Colonic mucosa (tissue), 4 donors: ENCODE data around the gene CDKN2AIP. TPM values are rescaled to one million over a fixed set of nuclear protein-coding genes. Genes with fewer than 3 reads are reported as not detected.
"Not testable (repeated sequence)": the region's sequence is repeated elsewhere in the genome, so short reads cannot be mapped to it uniquely, and the experiment has no call there.

Source experiments
- DNase-seq: peaks from one replicate; pipeline ENCODE4 v3.0.0-alpha.2; 2020
- H3K27ac ChIP-seq: fragments of 200-600 bp; one replicate; pipeline ENCODE4 v1.8.0; 2021
- H3K27me3 ChIP-seq: fragments of 200-600 bp; one replicate; pipeline ENCODE4 v1.8.0; 2021
- H3K36me3 ChIP-seq: fragments of 200-600 bp; one replicate; pipeline ENCODE4 v1.8.0; 2021
- H3K4me1 ChIP-seq: fragments of 200-600 bp; one replicate; pipeline ENCODE4 v1.8.0; 2021; ENCODE audit warnings: mild to moderate bottlenecking
- H3K4me3 ChIP-seq: fragments of 200-600 bp; one replicate; pipeline ENCODE4 v1.8.0; 2021
- H3K9ac ChIP-seq, 2 donors: one replicate each; pipeline ENCODE4 v1.7.0; 2013; ENCODE audit warnings: control low read depth in 2 of 2, low read depth in 2 of 2, low read length in 2 of 2
- H3K9me3 ChIP-seq: fragments of 200-600 bp; one replicate; pipeline ENCODE4 v1.8.0; 2021
- CTCF ChIP-seq: fragments of 200-600 bp; IDR thresholded peaks from one replicate; pipeline ENCODE4 v1.8.0; 2022; ENCODE audit warnings: antibody characterized with exemption, mild to moderate bottlenecking
- intact Hi-C: fragments of 100-400 bp; cut with DNase I; formaldehyde crosslinking; loops from one replicate; pipeline ENCODE4 v1.14.1; 2022
- total RNA-seq, 2 donors: library from RNA; stranded (reverse); fragmentation: NEBNext Ultra II Directional in 1 of 2; extraction: Animal tissue kit (Norgen Biotek cat#: 25700) in 1 of 2; gene quantifications; one replicate each; pipeline ENCODE4 v1.2.1, GENCODE V29; 2021
- donor health status: healthy.
- donor health status: DM: no; HTN: no; CAD: no.
- donor health status: DM: no; HTN: no; CAD: no.

CDKN2AIP gene
- total RNA-seq, 2 donors from 2014 or later, result 17.5 to 23.5 TPM

DNA sequence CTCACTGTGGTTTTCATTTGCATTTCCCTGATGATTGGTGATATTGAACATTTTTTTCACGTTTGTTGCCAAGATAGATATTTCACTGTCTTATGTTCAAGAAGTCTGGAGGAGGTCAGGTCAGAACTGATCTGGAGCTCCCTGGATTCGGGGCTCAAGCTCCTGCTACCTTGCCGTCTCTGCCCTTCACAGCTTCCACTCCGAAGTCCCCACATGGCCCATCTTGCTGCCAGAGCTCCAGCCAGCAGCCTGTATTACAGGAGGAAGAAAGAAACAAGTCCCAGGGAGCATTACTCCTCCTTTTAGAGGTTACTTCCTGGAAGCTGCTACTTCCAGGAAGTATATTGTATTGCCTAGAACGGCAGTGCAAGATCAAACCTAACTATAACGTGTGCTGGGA, 17.9 kb upstream of the CDKN2AIP start:
- H3K36me3 ChIP-seq, result no peaks in the 10 kb centered on the region
- no peak overlapping the region for H3K27ac ChIP-seq
- no peaks in the 10 kb centered on the region for H3K27me3 ChIP-seq
- no peak overlapping the region for H3K9ac ChIP-seq
- no peaks in the 10 kb centered on the region for H3K9me3 ChIP-seq
- intact Hi-C loops, result no loop called here
- no peak for DNase-seq
- no peak for TF ChIP-seq CTCF
- H3K4me3 ChIP-seq, result no peak overlapping the region
- peaks cover 5% of the 10 kb centered on the region for H3K4me1 ChIP-seq

DNA sequence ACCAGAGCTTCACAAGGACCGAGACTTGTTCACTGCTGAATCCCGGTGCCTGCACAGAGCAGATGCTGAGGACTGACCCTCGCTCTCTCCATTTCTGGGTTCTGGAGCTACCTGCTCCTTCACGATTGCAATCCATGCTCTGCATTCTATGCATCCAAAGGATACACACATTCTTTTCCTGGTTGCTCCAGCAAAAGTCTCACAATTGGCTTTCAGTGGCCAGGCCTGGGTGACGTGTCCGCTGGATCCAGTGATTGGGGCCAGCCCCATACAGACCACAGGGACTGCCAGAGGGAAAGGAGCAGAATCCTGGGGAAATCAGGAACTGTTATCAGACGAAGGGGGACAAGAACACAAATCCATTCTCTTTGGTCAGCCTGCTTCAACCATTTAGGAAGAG, 14.9 kb upstream of the CDKN2AIP start:
- TF ChIP-seq CTCF, result no peak
- no peak for DNase-seq
- Histone ChIP-seq H3K9me3 (no peaks in the 10 kb centered on the region), H3K27me3 (no peaks in the 10 kb centered on the region), H3K36me3 (no peaks in the 10 kb centered on the region), H3K9ac (no peak overlapping the region), H3K4me3 (no peak overlapping the region), H3K4me1 (no peaks in the 10 kb centered on the region), H3K27ac (no peak overlapping the region)
- intact Hi-C loops, result no loop called here

DNA sequence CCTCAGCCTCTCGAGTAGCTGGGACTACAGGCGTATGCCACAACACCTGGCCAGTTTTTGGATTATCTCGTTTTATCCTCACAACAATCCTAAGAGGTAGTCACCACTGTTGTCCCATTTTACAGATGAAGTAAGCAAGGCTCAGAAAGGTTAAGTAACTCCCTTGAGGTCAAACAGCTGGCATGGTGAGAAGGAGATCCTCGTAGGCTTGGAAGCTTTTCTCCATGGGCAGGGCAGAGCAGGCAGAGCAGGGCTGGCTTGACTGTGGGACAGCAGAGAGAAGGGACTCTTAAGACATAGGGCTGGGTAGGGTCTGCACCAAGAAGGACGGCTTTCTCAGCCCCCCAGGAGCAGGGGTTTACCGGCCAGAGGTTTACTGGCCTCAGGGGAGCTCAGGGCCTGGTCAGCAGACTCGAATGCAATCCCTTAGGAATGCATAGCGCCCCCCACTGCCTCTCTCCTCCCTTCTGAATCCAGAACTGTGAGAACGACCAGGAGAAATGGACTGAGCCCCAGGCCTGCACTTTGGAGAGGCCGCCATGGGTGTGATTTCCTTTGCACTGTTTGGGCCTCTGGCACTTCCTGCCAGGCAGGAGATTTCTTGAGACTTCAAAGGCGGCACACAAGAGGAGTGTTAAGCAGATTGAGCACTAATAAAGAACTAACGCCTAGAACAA, 14.0 kb upstream of the CDKN2AIP start:
- H3K9ac ChIP-seq, result peak overlapping the region in 1 of 2 donors; percentile 40
- no peak for TF ChIP-seq CTCF
- intact Hi-C loops, result no loop called here
- no peaks in the 10 kb centered on the region for H3K36me3 ChIP-seq
- H3K27ac ChIP-seq, result peak overlapping the region; percentile 3
- no peaks in the 10 kb centered on the region for H3K4me1 ChIP-seq
- no peaks in the 10 kb centered on the region for H3K9me3 ChIP-seq
- no peaks in the 10 kb centered on the region for H3K27me3 ChIP-seq
- H3K4me3 ChIP-seq, result no peak overlapping the region
- peak; percentile 38 for DNase-seq

- DNase-seq, result no peak
- no peaks in the 10 kb centered on the region for H3K4me1 ChIP-seq
- no peak overlapping the region for H3K4me3 ChIP-seq
- H3K9ac ChIP-seq, result peak overlapping the region in 1 of 2 donors; percentile 40
- intact Hi-C loops, result no loop called here
- no peaks in the 10 kb centered on the region for H3K27me3 ChIP-seq
- H3K36me3 ChIP-seq, result no peaks in the 10 kb centered on the region
- TF ChIP-seq CTCF, result no peak
- H3K27ac ChIP-seq, result peak overlapping the region; percentile 3
- no peaks in the 10 kb centered on the region for H3K9me3 ChIP-seq
Observed at GRCh38 chr4:183430994-183431347, 13.5 kb upstream of the CDKN2AIP start.

DNA sequence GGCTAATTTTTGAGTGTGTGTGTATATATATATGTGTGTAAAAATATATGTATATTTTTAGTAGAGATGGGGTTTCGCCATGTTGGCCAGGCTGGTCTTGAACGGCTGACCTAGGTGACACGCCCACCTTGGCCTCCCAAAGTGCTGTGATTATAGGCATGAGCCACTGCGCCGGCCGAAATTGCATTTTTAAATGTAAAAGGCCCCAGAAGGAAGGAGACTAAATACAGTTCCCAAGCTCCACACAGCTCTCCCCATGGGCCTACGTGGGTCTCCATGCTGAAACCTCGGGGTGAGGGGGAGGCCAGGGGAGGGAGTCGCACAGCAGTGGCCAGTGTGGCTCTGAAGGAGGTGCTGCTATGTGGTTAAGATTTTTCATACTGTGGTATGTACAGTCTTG, 12.8 kb upstream of the CDKN2AIP start:
- no peak overlapping the region for H3K27ac ChIP-seq
- H3K36me3 ChIP-seq, result no peaks in the 10 kb centered on the region
- H3K9ac ChIP-seq, result no peak overlapping the region
- H3K4me1 ChIP-seq, result no peaks in the 10 kb centered on the region
- H3K9me3 ChIP-seq, result no peaks in the 10 kb centered on the region
- peak; percentile 13 for DNase-seq
- intact Hi-C loops, result no loop called here
- no peak for TF ChIP-seq CTCF
- H3K4me3 ChIP-seq, result no peak overlapping the region
- H3K27me3 ChIP-seq, result no peaks in the 10 kb centered on the region

GRCh38 chr4:183433183-183433582, 11.3 kb upstream of the CDKN2AIP start:
- H3K9ac ChIP-seq, H3K4me1 ChIP-seq, H3K9me3 ChIP-seq, H3K36me3 ChIP-seq, H3K4me3 ChIP-seq, H3K27ac ChIP-seq, H3K27me3 ChIP-seq, intact Hi-C loops: not testable (repeated sequence)
- DNase-seq, result peak; percentile 10
